Naive thymus-derived CD4-positive, alpha-beta T cell (primary cell): ENCODE data around the gene STK24. TPM values are rescaled to one million over a fixed set of nuclear protein-coding genes. Genes with fewer than 3 reads are reported as not detected.
A peak's percentile ranks its signal among the peaks of the same experiment; 100 is the strongest.

ENCODE experiments used
- ATAC-seq: fragments of 150-1000 bp; cut with Tn5 transposase; 2 replicates; pipeline ENCODE4 v1.10.0; 2021; ENCODE audit warnings: mild to moderate bottlenecking, moderate library complexity
- CTCF ChIA-PET: fragments of 350-600 bp; sonication (Branson Sonifier 250); formaldehyde crosslinking; loops from one replicate; lab custom pipeline; 2021; ENCODE audit warnings: antibody characterized with exemption; lab: Charles Lee
- POLR2A ChIA-PET: fragments of 350-600 bp; sonication (Branson Sonifier 250); formaldehyde crosslinking; loops from one replicate; lab custom pipeline; 2021; ENCODE audit warnings: antibody characterized with exemption, inconsistent platforms; lab: Charles Lee
- DNase-seq, 9 donors: peaks; one replicate each; pipeline versions ENCODE4 v3.0.0 to v3.0.0-alpha.2; 2020 to 2022; ENCODE audit warnings: mixed read lengths in 1 of 9
- H3K27ac ChIP-seq: one replicate; pipeline ENCODE4 v1.7.0; 2013; ENCODE audit warnings: mild to moderate bottlenecking, low read depth, low read length, moderate library complexity
- H3K27me3 ChIP-seq, 2 donors: one replicate each; pipeline ENCODE4 v1.7.0; 2013; ENCODE audit warnings: low read length in 2 of 2, mild to moderate bottlenecking in 2 of 2, moderate library complexity in 2 of 2; ENCODE audit not compliant: control insufficient read depth in 2 of 2, insufficient read depth in 2 of 2
- H3K36me3 ChIP-seq, 3 experiments: 1 replicate in 2 of 3; 2 replicates in 1 of 3; pipeline ENCODE4 v1.7.0; 2013; ENCODE audit warnings: low read length in 3 of 3, mild to moderate bottlenecking in 3 of 3, moderate library complexity in 1 of 3; ENCODE audit not compliant: insufficient read depth in 3 of 3, control insufficient read depth in 2 of 3
- H3K4me1 ChIP-seq, 2 donors: one replicate each; pipeline ENCODE4 v1.7.0; 2013; ENCODE audit warnings: low read length in 2 of 2, mild to moderate bottlenecking in 2 of 2, moderate library complexity in 1 of 2; ENCODE audit not compliant: control insufficient read depth in 2 of 2, insufficient read depth in 2 of 2
- H3K4me3 ChIP-seq: 2 replicates; pipeline ENCODE4 v1.7.0; 2013; ENCODE audit warnings: mild to moderate bottlenecking, low read length
- H3K9me3 ChIP-seq, 3 experiments: 1 replicate in 2 of 3; 2 replicates in 1 of 3; pipeline ENCODE4 v1.7.0; 2013; ENCODE audit warnings: low read length in 3 of 3; ENCODE audit not compliant: control insufficient read depth in 2 of 3
- H3K27ac Mint-ChIP-seq, 9 donors: one replicate each; pipeline ENCODE4 v1.8.0; 2020 to 2022; ENCODE audit warnings: mixed read lengths in 9 of 9, mild to moderate bottlenecking in 8 of 9, moderate library complexity in 5 of 9, inconsistent platforms in 2 of 9
- H3K27me3 Mint-ChIP-seq, 5 donors: one replicate each; pipeline ENCODE4 v1.8.0; 2021 to 2022; ENCODE audit warnings: mixed read lengths in 5 of 5, mild to moderate bottlenecking in 1 of 5
- H3K36me3 Mint-ChIP-seq, 5 donors: one replicate each; pipeline ENCODE4 v1.8.0; 2020 to 2022; ENCODE audit warnings: mixed read lengths in 5 of 5, mild to moderate bottlenecking in 3 of 5, inconsistent platforms in 1 of 5
- H3K4me1 Mint-ChIP-seq, 7 donors: one replicate each; pipeline ENCODE4 v1.8.0; 2020 to 2022; ENCODE audit warnings: mixed read lengths in 7 of 7, mild to moderate bottlenecking in 3 of 7, inconsistent platforms in 1 of 7
- H3K4me3 Mint-ChIP-seq, 10 donors: one replicate each; pipeline ENCODE4 v1.8.0; 2020 to 2022; ENCODE audit warnings: mild to moderate bottlenecking in 10 of 10, mixed read lengths in 10 of 10, moderate library complexity in 6 of 10, inconsistent platforms in 2 of 10
- H3K9me3 Mint-ChIP-seq, 11 donors: one replicate each; pipeline ENCODE4 v1.8.0; 2020 to 2022; ENCODE audit warnings: mixed read lengths in 11 of 11, mild to moderate bottlenecking in 4 of 11, inconsistent platforms in 1 of 11, moderate library complexity in 1 of 11
- intact Hi-C, 2 donors: fragments of 100-400 bp; cut with micrococcal nuclease; formaldehyde crosslinking; loops; one replicate each; pipeline ENCODE4 v1.15.1; 2023
- polyA plus RNA-seq, 2 donors: library from polyadenylated mRNA; unstranded; fragments of 300-500 nt; fragmentation: Illumina TruSeq; gene quantifications; one replicate each; pipeline ENCODE4 v1.2.3, GENCODE V29; 2021
- total RNA-seq, 6 experiments: library from RNA in 5 of 6; stranded (reverse) in 5 of 6; gene quantifications; 1 replicate in 5 of 6; 2 replicates in 1 of 6; pipeline ENCODE4 v1.2.3 and lab custom pipeline; 2021 to 2026

Gene STK24
- total and polyA plus RNA-seq, 7 experiments from 2014 or later: 29.8 to 148 (median 94.4) TPM

GRCh38 chr13:98462946-98463345, 114.0 kb downstream of the STK24 start:
- Histone ChIP-seq H3K27me3 (no peaks in the 10 kb centered on the region), H3K4me3 (no peak overlapping the region), H3K36me3 (peaks cover 13 to 93% (median 28%) of the 10 kb centered on the region in 3 experiments), H3K4me1 (no peaks in the 10 kb centered on the region), H3K9me3 (no peaks in the 10 kb centered on the region), H3K27ac (no peak overlapping the region)
- ChIA-PET CTCF (interaction anchor here (1.4 kb wide), 1 partner anchor 17 kb away, joined by 3 read pairs; no protein-coding TSS in a partner anchor), POLR2A (no interaction called here)
- peak overlapping the region in 8 of 9 donors; percentile 34 to 76 (median 62) for H3K27ac Mint-ChIP-seq
- peaks cover 6 to 19% (median 16%) of the 10 kb centered on the region in 7 donors for H3K4me1 Mint-ChIP-seq
- ATAC-seq (no peak), DNase-seq (no peak)
- H3K4me3 Mint-ChIP-seq: no peak overlapping the region
- peaks cover 13 to 43% (median 19%) of the 10 kb centered on the region in 5 donors for H3K36me3 Mint-ChIP-seq
- intact Hi-C loops: no loop called here
- H3K27me3 Mint-ChIP-seq: no peaks in the 10 kb centered on the region
- no peaks in the 10 kb centered on the region for H3K9me3 Mint-ChIP-seq

GRCh38 chr13:98462241-98462882, 114.5 kb downstream of the STK24 start:
- Mint-ChIP-seq H3K27me3 (no peaks in the 10 kb centered on the region), H3K9me3 (no peaks in the 10 kb centered on the region), H3K36me3 (peaks cover 15 to 45% (median 20%) of the 10 kb centered on the region in 5 donors), H3K27ac (peak overlapping the region in 5 of 9 donors; percentile 34 to 67 (median 65)), H3K4me1 (peaks cover 6 to 20% (median 14%) of the 10 kb centered on the region in 7 donors), H3K4me3 (no peak overlapping the region)
- ATAC-seq (no peak), DNase-seq (no peak)
- no peaks in the 10 kb centered on the region for H3K9me3 ChIP-seq
- peaks cover 16 to 92% (median 31%) of the 10 kb centered on the region in 3 experiments for H3K36me3 ChIP-seq
- H3K4me3 ChIP-seq: no peak overlapping the region
- ChIA-PET CTCF (interaction anchor here (1.4 kb wide), 1 partner anchor 17 kb away, joined by 3 read pairs; no protein-coding TSS in a partner anchor), POLR2A (no interaction called here)
- no peaks in the 10 kb centered on the region for H3K4me1 ChIP-seq
- intact Hi-C loops: no loop called here
- H3K27me3 ChIP-seq: no peaks in the 10 kb centered on the region
- no peak overlapping the region for H3K27ac ChIP-seq

GRCh38 chr13:98461486-98462240, 115.2 kb downstream of the STK24 start:
- Mint-ChIP-seq H3K4me1 (peaks cover 8 to 19% (median 10%) of the 10 kb centered on the region in 7 donors), H3K27ac (peak overlapping the region in 3 of 9 donors; percentile 32 to 72 (median 64)), H3K27me3 (no peaks in the 10 kb centered on the region), H3K4me3 (no peak overlapping the region), H3K9me3 (no peaks in the 10 kb centered on the region), H3K36me3 (peaks cover 15 to 50% (median 20%) of the 10 kb centered on the region in 5 donors)
- DNase-seq: no peak
- no peak overlapping the region for H3K27ac ChIP-seq
- H3K4me3 ChIP-seq: no peak overlapping the region
- no peaks in the 10 kb centered on the region for H3K9me3 ChIP-seq
- CTCF ChIA-PET: interaction anchor here (0.7 kb wide), 1 partner anchor 191 kb away, joined by 3 read pairs; no protein-coding TSS in a partner anchor
- no peaks in the 10 kb centered on the region for H3K4me1 ChIP-seq
- POLR2A ChIA-PET: no interaction called here
- H3K36me3 ChIP-seq: peaks cover 16 to 97% (median 31%) of the 10 kb centered on the region in 3 experiments
- no peaks in the 10 kb centered on the region for H3K27me3 ChIP-seq
- intact Hi-C loops: no loop called here
- ATAC-seq: no peak

GRCh38 chr13:98460516-98460915, 116.4 kb downstream of the STK24 start:
- H3K36me3 Mint-ChIP-seq: peaks cover 15 to 58% (median 20%) of the 10 kb centered on the region in 5 donors
- H3K27ac Mint-ChIP-seq: peak overlapping the region in 5 of 9 donors; percentile 31 to 77 (median 51)

GRCh38 chr13:98459721-98460370, 117.1 kb downstream of the STK24 start:
- Mint-ChIP-seq H3K4me3 (no peak overlapping the region), H3K9me3 (no peaks in the 10 kb centered on the region), H3K27ac (peak overlapping the region in 6 of 9 donors; percentile 4 to 68 (median 46)), H3K27me3 (no peaks in the 10 kb centered on the region), H3K36me3 (peaks cover 15 to 55% (median 20%) of the 10 kb centered on the region in 5 donors), H3K4me1 (peaks cover 0 to 16% (median 10%) of the 10 kb centered on the region in 7 donors)
- Histone ChIP-seq H3K9me3 (no peaks in the 10 kb centered on the region), H3K4me1 (no peaks in the 10 kb centered on the region), H3K36me3 (peaks cover 16 to 90% (median 28%) of the 10 kb centered on the region in 3 experiments), H3K4me3 (no peak overlapping the region), H3K27ac (no peak overlapping the region), H3K27me3 (no peaks in the 10 kb centered on the region)
- CTCF ChIA-PET: no interaction called here
- no peak for DNase-seq
- no peak for ATAC-seq
- intact Hi-C loops: no loop called here
- POLR2A ChIA-PET: no interaction called here

More at GRCh38 chr13:98460516-98460915, 116.4 kb downstream of the STK24 start:
- peaks cover 3 to 17% (median 10%) of the 10 kb centered on the region in 7 donors for H3K4me1 Mint-ChIP-seq
- intact Hi-C loops: no loop called here
- ChIA-PET POLR2A (interaction anchor here (0.6 kb wide), 1 partner anchor 39 kb away, joined by 6 read pairs; no protein-coding TSS in a partner anchor), CTCF (no interaction called here)
- Histone ChIP-seq H3K9me3 (no peaks in the 10 kb centered on the region), H3K36me3 (peaks cover 16 to 95% (median 28%) of the 10 kb centered on the region in 3 experiments), H3K4me3 (no peak overlapping the region), H3K4me1 (no peaks in the 10 kb centered on the region), H3K27me3 (no peaks in the 10 kb centered on the region), H3K27ac (no peak overlapping the region)
- no peak for DNase-seq
- no peak overlapping the region for H3K4me3 Mint-ChIP-seq
- no peaks in the 10 kb centered on the region for H3K27me3 Mint-ChIP-seq
- no peak for ATAC-seq
- H3K9me3 Mint-ChIP-seq: no peaks in the 10 kb centered on the region

- H3K27me3 ChIP-seq: no peaks in the 10 kb centered on the region
- POLR2A ChIA-PET: no interaction called here
- ATAC-seq (no peak), DNase-seq (no peak)
- CTCF ChIA-PET: no interaction called here
- peaks cover 0 to 17% (median 10%) of the 10 kb centered on the region in 7 donors for H3K4me1 Mint-ChIP-seq
- intact Hi-C loops: no loop called here
- H3K36me3 ChIP-seq: peaks cover 16 to 90% (median 28%) of the 10 kb centered on the region in 3 experiments
- no peak overlapping the region for H3K27ac ChIP-seq
- H3K27ac Mint-ChIP-seq: peak overlapping the region in 3 of 9 donors; percentile 2 to 41 (median 4)
- no peak overlapping the region for H3K4me3 ChIP-seq
- H3K9me3 Mint-ChIP-seq: no peaks in the 10 kb centered on the region
- H3K4me3 Mint-ChIP-seq: no peak overlapping the region
- H3K4me1 ChIP-seq: no peaks in the 10 kb centered on the region
- peaks cover 15 to 55% (median 20%) of the 10 kb centered on the region in 5 donors for H3K36me3 Mint-ChIP-seq
- no peaks in the 10 kb centered on the region for H3K27me3 Mint-ChIP-seq
- H3K9me3 ChIP-seq: no peaks in the 10 kb centered on the region
Measured at GRCh38 chr13:98459171-98459681, 117.7 kb downstream of the STK24 start.
